H1 (cell line): ENCODE measurements around the gene ATAD5. TPM values are rescaled to one million over a fixed set of nuclear protein-coding genes. Genes with fewer than 3 reads are reported as not detected.

Experiments used
- JUND ChIP-seq: IDR thresholded peaks from 2 replicates; pipeline ENCODE4 v1.6.1; 2011; ENCODE audit warnings: mild to moderate bottlenecking, improper control_type of control experiment, low read length
- polyA plus RNA-seq, 7 experiments: library from polyadenylated mRNA; depleted of rRNA in 3 of 7; stranded (reverse) in 5 of 7; unstranded in 2 of 7; fragments of >200 nt in 5 of 7; fragments of 200-250 nt in 2 of 7; gene quantifications; 1 replicate in 5 of 7; 2 replicates in 1 of 7; 4 replicates in 1 of 7; pipeline versions ENCODE4 v1.2.1 to v1.2.3, GENCODE V29; 2011 to 2013; ENCODE audit warnings: missing spikeins in 2 of 7, mixed read lengths in 2 of 7
- total RNA-seq: library from RNA; stranded (reverse); fragmentation: NEBNext Ultra II Directional; extraction: Animal tissue kit (Norgen Biotek cat#: 25700); gene quantifications from 2 replicates; pipeline ENCODE4 v1.2.1, GENCODE V29; 2021

The ATAD5 gene
- total and polyA plus RNA-seq, 2 of the 8 experiments (the other 6 are each of a cell fraction or from before 2014, with no cell fraction given): 3.5 to 30.0 TPM

- TF ChIP-seq JUND: no peak
Observed at GRCh38 chr17:30794372-30794771, 37.4 kb upstream of the ATAD5 start (continued).
